CD4-positive, alpha-beta T cell (primary cell): Measurements from ENCODE around the gene KLRK1. TPM values are rescaled to one million over a fixed set of nuclear protein-coding genes. Genes with fewer than 3 reads are reported as not detected.
"Not testable (repeated sequence)": the region's sequence is repeated elsewhere in the genome, so short reads cannot be mapped to it uniquely, and the experiment has no call there.

Experiments
- ATAC-seq: fragments of 200-7000 bp; cut with Tn5 transposase; one replicate; pipeline ENCODE4 v1.10.0; 2022; ENCODE audit warnings: mild to moderate bottlenecking; ENCODE audit not compliant: poor library complexity
- CTCF ChIA-PET: fragments of 350-600 bp; sonication (Branson Sonifier 250); formaldehyde crosslinking; loops from one replicate; lab custom pipeline; 2021; ENCODE audit warnings: antibody characterized with exemption, inconsistent platforms; lab: Charles Lee
- POLR2A ChIA-PET: fragments of 350-600 bp; sonication (Branson Sonifier 250); formaldehyde crosslinking; loops from one replicate; lab custom pipeline; 2021; ENCODE audit warnings: antibody characterized with exemption, inconsistent platforms; lab: Charles Lee
- DNase-seq, 14 experiments: peaks; one replicate each; pipeline ENCODE4 v3.0.0-alpha.2; 2013 to 2020; ENCODE audit warnings: mixed read lengths in 2 of 14
- H3K27ac ChIP-seq, 2 donors: one replicate each; pipeline versions ENCODE4 v1.5.1 to v1.7.0; 2013; ENCODE audit warnings: low read length in 2 of 2, low read depth in 1 of 2, mild to moderate bottlenecking in 1 of 2
- H3K27me3 ChIP-seq, 2 experiments: 1 replicate in 1 of 2; 2 replicates in 1 of 2; pipeline versions ENCODE4 v1.6.1 to v1.7.0; 2013; ENCODE audit warnings: low read length in 2 of 2, control low read depth in 1 of 2, mild to moderate bottlenecking in 1 of 2, moderate library complexity in 1 of 2; ENCODE audit not compliant: insufficient read depth in 2 of 2, control insufficient read depth in 1 of 2
- H3K36me3 ChIP-seq: one replicate; pipeline ENCODE4 v1.6.1; 2013; ENCODE audit warnings: low read length, control low read depth; ENCODE audit not compliant: insufficient read depth
- H3K4me1 ChIP-seq: one replicate; pipeline ENCODE4 v1.6.1; 2013; ENCODE audit warnings: low read length, control low read depth; ENCODE audit not compliant: insufficient read depth
- H3K4me3 ChIP-seq: one replicate; pipeline ENCODE4 v1.5.1; 2013; ENCODE audit warnings: mild to moderate bottlenecking, low read length, moderate library complexity
- H3K9me3 ChIP-seq, 2 experiments: 1 replicate in 1 of 2; 2 replicates in 1 of 2; pipeline versions ENCODE4 v1.6.1 to v1.7.0; 2013; ENCODE audit warnings: low read length in 2 of 2, mild to moderate bottlenecking in 2 of 2, control low read depth in 1 of 2, moderate library complexity in 1 of 2; ENCODE audit not compliant: control insufficient read depth in 1 of 2, insufficient read depth in 1 of 2
- H3K27ac Mint-ChIP-seq: one replicate; pipeline ENCODE4 v1.8.0; 2020; ENCODE audit warnings: mixed read lengths
- H3K27me3 Mint-ChIP-seq: one replicate; pipeline ENCODE4 v1.8.0; 2021; ENCODE audit warnings: mixed read lengths
- H3K36me3 Mint-ChIP-seq: one replicate; pipeline ENCODE4 v1.8.0; 2021; ENCODE audit warnings: low read depth, mixed read lengths
- H3K4me1 Mint-ChIP-seq: one replicate; pipeline ENCODE4 v1.8.0; 2021; ENCODE audit warnings: low read depth, mixed read lengths
- H3K4me3 Mint-ChIP-seq: one replicate; pipeline ENCODE4 v1.8.0; 2020; ENCODE audit warnings: mild to moderate bottlenecking, mixed read lengths
- H3K9me3 Mint-ChIP-seq: one replicate; pipeline ENCODE4 v1.8.0; 2020; ENCODE audit warnings: mixed read lengths
- CTCF ChIP-seq: fragments of 200-600 bp; IDR thresholded peaks from one replicate; pipeline ENCODE4 v1.8.0; 2022; ENCODE audit warnings: antibody characterized with exemption, mild to moderate bottlenecking
- intact Hi-C, 2 experiments: fragments of 100-400 bp; cut with DNase I in 1 of 2; cut with micrococcal nuclease in 1 of 2; formaldehyde crosslinking; loops; one replicate each; pipeline versions ENCODE4 v1.15.1 to v1.9.0; 2023 to 2025; cut with DNase I, micrococcal nuclease
- polyA plus RNA-seq, 2 donors: library from polyadenylated mRNA; unstranded; fragments of 120-200 nt; gene quantifications; one replicate each; pipeline ENCODE4 v1.2.1, GENCODE V29; 2013
- total RNA-seq, 174 experiments: library from RNA in 2 of 174; stranded (reverse) in 2 of 174; gene quantifications; one replicate each; pipeline ENCODE4 v1.2.3 and lab custom pipeline; 2021 to 2026

The KLRK1 gene
- total RNA-seq, result 1 to 10 TPM in 1 of 2 experiments, under 1 TPM in 1; 0.96 to 1.0 TPM
- 3.2 TPM for polyA plus RNA-seq (2013, experiment 1 of 2)
- polyA plus RNA-seq (2013, experiment 2 of 2), result 1.8 TPM
- 0 to 2.1 (median 0.23) reads per million in 172 experiments for total RNA-seq (lab: John Stamatoyannopoulos, UW)

GRCh38 chr12:10389904-10390303 is at the start of gene KLRK1:
Gene KLRK1, minus strand, starts transcription at chr12:10390041. Its CDS starts 1,231 bp downstream, at chr12:10388810.
- no peaks in the 10 kb centered on the region for H3K36me3 ChIP-seq
- no peak for TF ChIP-seq CTCF
- no peak within 1 kb of the TSS for H3K4me3 ChIP-seq
- DNase-seq (peak in 1 of 14 experiments; percentile 61), ATAC-seq (no peak)
- H3K4me3 Mint-ChIP-seq, result no peak within 1 kb of the TSS
- H3K9me3 ChIP-seq, result no peaks in the 10 kb centered on the region
- no peaks in the 10 kb centered on the region for H3K4me1 Mint-ChIP-seq
- H3K36me3 Mint-ChIP-seq, result no peaks in the 10 kb centered on the region
- H3K27me3 Mint-ChIP-seq, result peaks cover 34% of the 10 kb centered on the region
- no peak within 1 kb of the TSS for H3K27ac Mint-ChIP-seq
- ChIA-PET POLR2A (no interaction called here), CTCF (no interaction called here)
- no peaks in the 10 kb centered on the region for H3K4me1 ChIP-seq
- no peaks in the 10 kb centered on the region for H3K9me3 Mint-ChIP-seq
- H3K27ac ChIP-seq, result no peak within 1 kb of the TSS
- intact Hi-C loops, result loop anchor here in 1 of 2 experiments (10.0 kb wide), 1 partner anchor 55 kb away; no protein-coding TSS in a partner anchor
- H3K27me3 ChIP-seq, result no peaks in the 10 kb centered on the region

GRCh38 chr12:10437601-10438000 is 47.8 kb upstream of the KLRK1 start:
- H3K27ac Mint-ChIP-seq, H3K4me3 Mint-ChIP-seq, H3K4me1 Mint-ChIP-seq, H3K27me3 ChIP-seq, intact Hi-C loops, H3K4me1 ChIP-seq, H3K36me3 ChIP-seq, POLR2A ChIA-PET, H3K4me3 ChIP-seq, ATAC-seq, H3K9me3 ChIP-seq, CTCF ChIA-PET, H3K27ac ChIP-seq, H3K9me3 Mint-ChIP-seq, H3K27me3 Mint-ChIP-seq, H3K36me3 Mint-ChIP-seq, DNase-seq: not testable (repeated sequence)

- POLR2A ChIA-PET, H3K27ac Mint-ChIP-seq, H3K36me3 Mint-ChIP-seq: not testable (repeated sequence)
Measured at GRCh38 chr12:10435816-10436215, 46.0 kb upstream of the KLRK1 start, which contains the start of gene KLRC2. Gene KLRC2, minus strand, starts transcription at chr12:10436010. Its CDS starts 24 bp downstream, at chr12:10435986.

GRCh38 chr12:10430623-10431022 is 40.8 kb upstream of the KLRK1 start:
- H3K9me3 ChIP-seq, H3K27ac Mint-ChIP-seq, H3K27ac ChIP-seq, H3K27me3 ChIP-seq, H3K4me3 Mint-ChIP-seq, H3K9me3 Mint-ChIP-seq, ATAC-seq, intact Hi-C loops, DNase-seq, H3K4me1 Mint-ChIP-seq, POLR2A ChIA-PET, H3K27me3 Mint-ChIP-seq, H3K4me1 ChIP-seq, H3K36me3 ChIP-seq, H3K4me3 ChIP-seq, H3K36me3 Mint-ChIP-seq, CTCF ChIA-PET: not testable (repeated sequence)

More at GRCh38 chr12:10435816-10436215, 46.0 kb upstream of the KLRK1 start, which contains the start of gene KLRC2:
- H3K4me3 ChIP-seq, intact Hi-C loops, H3K27me3 ChIP-seq, ATAC-seq, H3K9me3 ChIP-seq, H3K4me3 Mint-ChIP-seq, H3K9me3 Mint-ChIP-seq, CTCF ChIA-PET, H3K27ac ChIP-seq, H3K4me1 ChIP-seq, H3K27me3 Mint-ChIP-seq, H3K36me3 ChIP-seq, H3K4me1 Mint-ChIP-seq: not testable (repeated sequence)
- DNase-seq, result peak in 1 of 14 experiments; percentile 27

- H3K27me3 ChIP-seq, H3K9me3 Mint-ChIP-seq, H3K4me3 Mint-ChIP-seq, H3K27ac ChIP-seq, H3K27ac Mint-ChIP-seq, POLR2A ChIA-PET, intact Hi-C loops, H3K27me3 Mint-ChIP-seq, H3K4me1 ChIP-seq, H3K36me3 Mint-ChIP-seq, H3K4me3 ChIP-seq, ATAC-seq, H3K36me3 ChIP-seq, DNase-seq, H3K4me1 Mint-ChIP-seq, CTCF ChIA-PET, H3K9me3 ChIP-seq: not testable (repeated sequence)
Measured at GRCh38 chr12:10425938-10426337, 36.1 kb upstream of the KLRK1 start.

- H3K27me3 ChIP-seq, ATAC-seq, H3K4me3 Mint-ChIP-seq, H3K9me3 ChIP-seq, CTCF ChIA-PET, H3K9me3 Mint-ChIP-seq, H3K4me1 Mint-ChIP-seq, H3K27ac Mint-ChIP-seq, DNase-seq, H3K36me3 Mint-ChIP-seq, intact Hi-C loops, H3K27me3 Mint-ChIP-seq, POLR2A ChIA-PET, H3K27ac ChIP-seq, H3K4me1 ChIP-seq, H3K4me3 ChIP-seq, H3K36me3 ChIP-seq: not testable (repeated sequence)
Measured at GRCh38 chr12:10424260-10424899, 34.5 kb upstream of the KLRK1 start.
